DOHH2 (cell line): Measurements from ENCODE around the gene KIAA1671.

ENCODE experiments used
- H3F3A ChIP-seq: fragments of 200-600 bp; sonication (generic), shearing (Covaris generic); 2 replicates; pipeline ENCODE4 v1.6.0; 2016; ENCODE audit warnings: antibody characterized with exemption, mild to moderate bottlenecking; ENCODE audit not compliant: control insufficient read depth, insufficient read depth
- H3K27ac ChIP-seq: fragments of 200-600 bp; sonication (generic); 2 replicates; pipeline ENCODE4 v1.5.1; 2014; ENCODE audit warnings: low read depth, mild to moderate bottlenecking, low read length, moderate library complexity
- H3K27me3 ChIP-seq: fragments of 200-600 bp; sonication (generic); 2 replicates; pipeline ENCODE4 v1.6.1; 2014; ENCODE audit warnings: mild to moderate bottlenecking, low read length, mixed read lengths; ENCODE audit not compliant: control insufficient read depth
- H3K36me3 ChIP-seq: fragments of 200-600 bp; sonication (generic); 2 replicates; pipeline ENCODE4 v1.6.1; 2014; ENCODE audit warnings: mild to moderate bottlenecking, low read length, moderate library complexity, mixed read lengths; ENCODE audit not compliant: control insufficient read depth
- H3K4me1 ChIP-seq: fragments of 200-600 bp; sonication (generic); 2 replicates; pipeline ENCODE4 v1.6.1; 2014; ENCODE audit warnings: mild to moderate bottlenecking, low read length, mixed read lengths; ENCODE audit not compliant: control insufficient read depth
- H3K4me2 ChIP-seq: fragments of 200-600 bp; sonication (generic); 2 replicates; pipeline ENCODE4 v1.6.0; 2014; ENCODE audit warnings: mild to moderate bottlenecking, low read length, moderate library complexity
- H3K4me3 ChIP-seq: fragments of 200-600 bp; sonication (generic); 2 replicates; pipeline ENCODE4 v1.5.1; 2014; ENCODE audit warnings: mild to moderate bottlenecking, low read length, mixed read lengths
- H3K79me2 ChIP-seq: fragments of 200-600 bp; sonication (generic); 2 replicates; pipeline ENCODE4 v1.6.1; 2014; ENCODE audit warnings: mild to moderate bottlenecking, low read length, mixed read lengths; ENCODE audit not compliant: control insufficient read depth
- H3K9me2 ChIP-seq: fragments of 200-600 bp; sonication (generic); replicated peaks from 2 replicates; pipeline ENCODE4 v1.6.1; 2014; ENCODE audit warnings: mild to moderate bottlenecking, low read length, mixed read lengths; ENCODE audit not compliant: control insufficient read depth
- H3K9me3 ChIP-seq: fragments of 200-600 bp; sonication (generic); 2 replicates; pipeline ENCODE4 v1.6.1; 2014; ENCODE audit warnings: antibody characterized with exemption, low read length, mixed read lengths; ENCODE audit not compliant: control insufficient read depth, insufficient read depth
- H4K20me1 ChIP-seq: fragments of 200-600 bp; sonication (generic); 2 replicates; pipeline ENCODE4 v1.6.0; 2014; ENCODE audit warnings: low read depth, mild to moderate bottlenecking, antibody characterized with exemption, low read length, moderate library complexity; ENCODE audit not compliant: control insufficient read depth, insufficient read depth
- EZH2phosphoT487 ChIP-seq: fragments of 200-600 bp; sonication (generic); IDR thresholded peaks from 2 replicates; pipeline ENCODE4 v1.6.1; 2017; ENCODE audit warnings: borderline replicate concordance, mild to moderate bottlenecking, antibody characterized with exemption, low read length, moderate library complexity, mixed read lengths
- TF ChIP-seq, protein P1 (sequence below): fragments of 200-600 bp; sonication (generic); IDR thresholded peaks from one replicate; pipeline ENCODE4 v1.5.1; 2014; ENCODE audit warnings: antibody characterized with exemption, mild to moderate bottlenecking, low read depth, low read length; ENCODE audit not compliant: poor library complexity, severe bottlenecking

Gene KIAA1671

GRCh38 chr22:25035715-25036114 is 83.2 kb downstream of the KIAA1671 start:
- H3K4me3 ChIP-seq: no peak overlapping the region
- TF ChIP-seq, protein P1, sequence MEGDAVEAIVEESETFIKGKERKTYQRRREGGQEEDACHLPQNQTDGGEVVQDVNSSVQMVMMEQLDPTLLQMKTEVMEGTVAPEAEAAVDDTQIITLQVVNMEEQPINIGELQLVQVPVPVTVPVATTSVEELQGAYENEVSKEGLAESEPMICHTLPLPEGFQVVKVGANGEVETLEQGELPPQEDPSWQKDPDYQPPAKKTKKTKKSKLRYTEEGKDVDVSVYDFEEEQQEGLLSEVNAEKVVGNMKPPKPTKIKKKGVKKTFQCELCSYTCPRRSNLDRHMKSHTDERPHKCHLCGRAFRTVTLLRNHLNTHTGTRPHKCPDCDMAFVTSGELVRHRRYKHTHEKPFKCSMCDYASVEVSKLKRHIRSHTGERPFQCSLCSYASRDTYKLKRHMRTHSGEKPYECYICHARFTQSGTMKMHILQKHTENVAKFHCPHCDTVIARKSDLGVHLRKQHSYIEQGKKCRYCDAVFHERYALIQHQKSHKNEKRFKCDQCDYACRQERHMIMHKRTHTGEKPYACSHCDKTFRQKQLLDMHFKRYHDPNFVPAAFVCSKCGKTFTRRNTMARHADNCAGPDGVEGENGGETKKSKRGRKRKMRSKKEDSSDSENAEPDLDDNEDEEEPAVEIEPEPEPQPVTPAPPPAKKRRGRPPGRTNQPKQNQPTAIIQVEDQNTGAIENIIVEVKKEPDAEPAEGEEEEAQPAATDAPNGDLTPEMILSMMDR: no peak
- no peak for TF ChIP-seq EZH2phosphoT487
- H3K4me2 ChIP-seq: no peak overlapping the region
- H3K36me3 ChIP-seq: no peaks in the 10 kb centered on the region
- no peaks in the 10 kb centered on the region for H3K27me3 ChIP-seq
- H3K27ac ChIP-seq: no peak overlapping the region
- no peaks in the 10 kb centered on the region for H4K20me1 ChIP-seq
- H3K9me3 ChIP-seq: no peaks in the 10 kb centered on the region
- H3F3A ChIP-seq: no peaks in the 10 kb centered on the region
- H3K9me2 ChIP-seq: no peaks in the 10 kb centered on the region
- no peaks in the 10 kb centered on the region for H3K79me2 ChIP-seq
- no peaks in the 10 kb centered on the region for H3K4me1 ChIP-seq

DNA sequence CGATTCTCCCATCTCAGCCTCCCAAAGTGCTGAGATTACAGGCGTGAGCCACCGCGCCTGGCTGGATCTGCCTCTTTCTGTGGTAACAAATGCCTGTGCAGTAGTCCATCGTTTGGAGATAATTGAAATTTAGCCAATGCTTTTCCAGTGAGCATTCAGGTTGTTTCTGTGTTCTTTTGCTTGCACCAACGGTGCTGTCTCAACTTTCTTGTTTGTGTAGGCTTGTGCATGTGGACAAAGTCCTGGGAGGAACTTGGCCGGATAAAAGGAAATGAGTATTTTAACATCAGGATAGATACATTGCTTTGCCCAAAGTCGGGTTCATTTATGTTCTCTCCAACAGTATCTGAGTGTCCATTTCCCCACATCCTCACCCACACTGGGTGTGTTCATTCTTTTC is 85.7 kb downstream of the KIAA1671 start:
- no peaks in the 10 kb centered on the region for H3K9me3 ChIP-seq
- H3K4me1 ChIP-seq: no peaks in the 10 kb centered on the region
- TF ChIP-seq EZH2phosphoT487: no peak
- TF ChIP-seq, protein P1: no peak
- no peaks in the 10 kb centered on the region for H4K20me1 ChIP-seq
- no peak overlapping the region for H3K4me3 ChIP-seq
- H3K79me2 ChIP-seq: no peaks in the 10 kb centered on the region
- no peaks in the 10 kb centered on the region for H3K36me3 ChIP-seq
- H3K4me2 ChIP-seq: no peak overlapping the region
- H3F3A ChIP-seq: no peaks in the 10 kb centered on the region
- H3K27me3 ChIP-seq: no peaks in the 10 kb centered on the region
- no peaks in the 10 kb centered on the region for H3K9me2 ChIP-seq
- H3K27ac ChIP-seq: no peak overlapping the region

GRCh38 chr22:25038771-25039170 is 86.3 kb downstream of the KIAA1671 start:
- H4K20me1 ChIP-seq: no peaks in the 10 kb centered on the region
- no peaks in the 10 kb centered on the region for H3K36me3 ChIP-seq
- no peaks in the 10 kb centered on the region for H3F3A ChIP-seq
- no peaks in the 10 kb centered on the region for H3K9me3 ChIP-seq
- H3K4me3 ChIP-seq: no peak overlapping the region
- no peaks in the 10 kb centered on the region for H3K27me3 ChIP-seq
- H3K9me2 ChIP-seq: no peaks in the 10 kb centered on the region
- H3K27ac ChIP-seq: no peak overlapping the region
- H3K4me2 ChIP-seq: no peak overlapping the region
- TF ChIP-seq, protein P1: no peak
- no peak for TF ChIP-seq EZH2phosphoT487
- H3K4me1 ChIP-seq: no peaks in the 10 kb centered on the region
- H3K79me2 ChIP-seq: no peaks in the 10 kb centered on the region

DNA sequence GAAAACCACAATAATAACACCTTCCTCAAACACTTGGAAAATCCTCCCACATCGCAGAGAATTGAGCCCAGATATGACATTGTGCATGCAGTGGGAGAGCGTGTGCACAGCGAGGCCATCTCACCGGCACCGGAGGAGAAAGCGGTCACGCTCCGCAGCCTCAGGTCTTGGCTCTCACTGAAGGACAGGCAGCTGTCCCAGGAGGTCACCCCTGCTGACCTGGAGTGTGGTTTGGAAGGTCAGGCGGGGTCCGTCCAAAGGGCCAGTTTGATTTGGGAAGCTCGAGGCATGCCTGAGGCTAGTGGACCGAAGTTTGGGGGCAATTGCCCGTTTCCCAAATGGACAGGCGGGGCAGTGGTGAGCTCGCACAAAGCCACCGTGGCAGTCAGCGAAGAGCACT is 86.7 kb downstream of the KIAA1671 start:
- Histone ChIP-seq H3K9me2 (no peaks in the 10 kb centered on the region), H3K27me3 (no peaks in the 10 kb centered on the region), H3K9me3 (no peaks in the 10 kb centered on the region), H3K36me3 (no peaks in the 10 kb centered on the region), H3K4me2 (no peak overlapping the region), H3K4me1 (no peaks in the 10 kb centered on the region), H4K20me1 (no peaks in the 10 kb centered on the region), H3K4me3 (no peak overlapping the region), H3K79me2 (no peaks in the 10 kb centered on the region), H3K27ac (no peak overlapping the region), H3F3A (no peaks in the 10 kb centered on the region)
- TF ChIP-seq, protein P1: no peak
- TF ChIP-seq EZH2phosphoT487: no peak
